ENCODE measurements around the gene SRF.
"Not testable (repeated sequence)": the region's sequence is repeated elsewhere in the genome, so short reads cannot be mapped to it uniquely, and the experiment has no call there.

The SRF gene

GRCh38 chr6:43170931-43171706, at the start of gene SRF:
SRF (plus strand) TSS chr6:43171269; CDS start chr6:43171657, 388 bp downstream.
- DNase-seq: peak; percentile 94

GRCh38 chr6:43122146-43122545, 48.9 kb upstream of the SRF start:
- DNase-seq: no peak

DNA sequence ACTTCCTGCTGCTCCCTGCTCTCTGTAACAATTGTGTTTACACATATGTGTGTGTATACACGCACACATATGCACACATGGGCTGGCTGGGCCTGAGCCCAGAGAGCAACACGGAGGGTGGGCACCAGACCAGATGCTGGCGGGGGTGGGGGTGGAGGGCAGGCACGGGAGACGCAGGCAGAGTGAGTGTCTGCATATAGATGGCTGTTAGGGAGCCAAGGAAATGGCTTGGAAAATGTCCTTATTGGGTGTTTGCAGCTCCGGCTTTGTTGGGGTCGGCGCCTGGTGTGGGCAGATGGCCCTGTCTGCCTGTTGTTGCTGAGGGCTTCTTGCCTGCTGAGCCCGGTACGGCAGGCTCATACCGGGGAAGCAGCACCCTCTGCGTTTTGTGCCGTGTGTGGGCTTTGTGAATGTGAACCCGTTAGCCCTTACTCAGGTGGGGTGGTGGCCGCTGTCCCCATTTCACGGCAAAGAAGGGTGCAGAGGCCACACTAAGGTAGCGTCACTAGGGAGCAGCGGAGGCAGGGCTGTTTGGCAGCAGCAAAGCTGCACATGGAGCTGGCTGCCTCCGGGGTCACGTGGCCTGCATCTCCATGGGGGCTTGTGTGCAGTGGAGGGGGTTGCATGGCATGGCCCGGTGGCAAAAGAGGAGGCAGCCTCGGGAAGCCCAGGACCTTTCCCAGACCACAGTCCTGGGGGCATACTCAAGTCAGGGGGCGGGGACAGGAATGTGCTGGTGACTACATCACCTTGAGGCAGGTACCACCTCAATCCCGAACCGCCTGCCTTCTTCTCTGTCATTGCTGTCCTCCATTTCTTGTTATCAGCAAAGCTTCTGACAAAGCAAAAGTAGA, 47.4 kb upstream of the SRF start:
- DNase-seq: no peak

- no peak for DNase-seq
Measured at GRCh38 chr6:43124481-43124880, 46.6 kb upstream of the SRF start.

GRCh38 chr6:43125119-43125518, 46.0 kb upstream of the SRF start:
- no peak for DNase-seq

- DNase-seq: no peak
Measured at GRCh38 chr6:43125555-43125954, 45.5 kb upstream of the SRF start.

GRCh38 chr6:43127180-43127579, 43.9 kb upstream of the SRF start:
- DNase-seq: no peak

- DNase-seq: no peak
Measured at GRCh38 chr6:43127877-43128276, 43.2 kb upstream of the SRF start.

DNA sequence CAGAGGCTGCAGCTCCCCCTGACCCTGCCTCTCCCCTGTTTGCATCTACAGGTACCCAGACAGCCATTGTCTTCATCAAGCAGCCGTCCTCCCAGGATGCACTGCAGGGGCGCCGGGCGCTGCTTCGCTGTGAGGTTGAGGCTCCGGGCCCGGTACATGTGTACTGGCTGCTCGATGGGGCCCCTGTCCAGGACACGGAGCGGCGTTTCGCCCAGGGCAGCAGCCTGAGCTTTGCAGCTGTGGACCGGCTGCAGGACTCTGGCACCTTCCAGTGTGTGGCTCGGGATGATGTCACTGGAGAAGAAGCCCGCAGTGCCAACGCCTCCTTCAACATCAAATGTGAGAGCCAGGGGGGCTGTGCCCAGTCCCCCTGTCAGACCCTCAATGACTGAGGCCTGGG, 42.1 kb upstream of the SRF start:
- DNase-seq: no peak

DNA sequence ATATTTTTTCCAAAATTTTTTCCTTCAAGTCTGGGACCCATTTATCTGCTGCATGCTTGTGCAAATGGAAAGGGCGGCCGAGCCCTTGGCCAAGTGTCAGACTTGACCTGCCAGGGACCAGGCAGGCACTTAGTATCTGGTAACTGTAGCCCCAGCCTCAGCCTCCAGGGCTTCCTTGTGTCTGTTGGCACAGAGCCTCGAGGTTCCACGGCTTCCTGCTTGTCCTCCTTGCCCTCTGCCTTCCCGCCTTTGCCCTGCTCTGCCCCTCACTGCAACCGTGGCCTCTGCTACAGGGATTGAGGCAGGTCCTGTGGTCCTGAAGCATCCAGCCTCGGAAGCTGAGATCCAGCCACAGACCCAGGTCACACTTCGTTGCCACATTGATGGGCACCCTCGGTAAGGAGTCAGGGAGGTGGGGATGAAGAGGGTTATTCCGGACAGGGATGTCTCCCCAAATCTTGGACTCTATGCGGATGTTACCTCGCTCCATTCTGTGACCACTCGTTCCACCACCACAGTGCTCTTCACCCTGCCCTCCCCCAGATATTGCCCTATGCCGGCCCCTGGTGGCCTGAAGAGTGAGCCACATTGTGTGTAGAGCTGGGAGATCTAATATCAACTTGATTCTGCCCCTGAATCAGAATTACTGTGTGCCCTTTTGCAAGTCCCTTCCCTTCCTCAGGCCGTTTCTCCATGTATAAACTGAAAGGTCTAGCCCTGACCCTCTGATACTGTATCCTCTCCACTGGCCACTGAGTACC, 41.5 kb upstream of the SRF start:
- no peak for DNase-seq

GRCh38 chr6:43130429-43130828, 40.6 kb upstream of the SRF start:
- DNase-seq: no peak

DNA sequence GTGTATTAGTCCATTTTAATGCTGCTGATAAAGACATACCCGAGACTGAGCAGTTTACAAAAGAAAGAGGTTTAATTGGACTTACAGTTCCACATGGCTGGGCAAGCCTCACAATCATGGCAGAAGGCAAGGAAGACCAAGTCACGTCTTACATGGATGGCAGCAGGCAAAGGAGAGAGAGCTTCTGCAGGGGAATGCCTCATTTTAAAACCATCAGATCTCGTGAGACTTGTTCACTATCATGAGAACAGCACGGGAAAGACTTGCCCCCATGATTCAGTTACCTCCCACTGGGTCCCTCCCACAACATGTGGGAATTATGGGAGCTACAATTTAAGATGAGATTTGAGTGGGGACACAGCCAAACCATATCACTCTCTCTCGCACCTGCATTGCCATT, 39.7 kb upstream of the SRF start:
- DNase-seq: not testable (repeated sequence)

- DNase-seq: no peak
Measured at GRCh38 chr6:43138267-43138666, 32.8 kb upstream of the SRF start.

DNA sequence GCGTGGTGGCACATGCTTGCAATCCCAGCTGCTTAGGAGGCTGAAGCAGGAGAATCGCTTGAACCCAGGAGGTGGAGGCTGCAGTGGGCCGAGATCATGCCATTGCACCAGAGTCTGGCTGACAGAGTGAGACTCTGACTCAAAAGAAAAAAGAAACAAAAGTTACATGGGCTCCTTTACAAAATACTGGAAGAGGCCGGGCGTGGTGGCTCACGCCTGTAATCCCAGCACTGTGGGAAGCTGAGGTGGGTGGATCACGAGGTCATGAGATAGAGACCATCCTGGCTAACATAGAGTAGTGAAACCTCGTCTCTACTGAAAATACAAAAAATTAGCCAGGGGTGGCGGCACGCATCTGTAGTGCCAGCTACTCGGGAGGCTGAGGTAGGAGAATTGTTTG, 31.1 kb upstream of the SRF start:
- not testable (repeated sequence) for DNase-seq

GRCh38 chr6:43141644-43142043, 29.4 kb upstream of the SRF start:
- DNase-seq: no peak

GRCh38 chr6:43142101-43142500, 29.0 kb upstream of the SRF start:
- DNase-seq: no peak

DNA sequence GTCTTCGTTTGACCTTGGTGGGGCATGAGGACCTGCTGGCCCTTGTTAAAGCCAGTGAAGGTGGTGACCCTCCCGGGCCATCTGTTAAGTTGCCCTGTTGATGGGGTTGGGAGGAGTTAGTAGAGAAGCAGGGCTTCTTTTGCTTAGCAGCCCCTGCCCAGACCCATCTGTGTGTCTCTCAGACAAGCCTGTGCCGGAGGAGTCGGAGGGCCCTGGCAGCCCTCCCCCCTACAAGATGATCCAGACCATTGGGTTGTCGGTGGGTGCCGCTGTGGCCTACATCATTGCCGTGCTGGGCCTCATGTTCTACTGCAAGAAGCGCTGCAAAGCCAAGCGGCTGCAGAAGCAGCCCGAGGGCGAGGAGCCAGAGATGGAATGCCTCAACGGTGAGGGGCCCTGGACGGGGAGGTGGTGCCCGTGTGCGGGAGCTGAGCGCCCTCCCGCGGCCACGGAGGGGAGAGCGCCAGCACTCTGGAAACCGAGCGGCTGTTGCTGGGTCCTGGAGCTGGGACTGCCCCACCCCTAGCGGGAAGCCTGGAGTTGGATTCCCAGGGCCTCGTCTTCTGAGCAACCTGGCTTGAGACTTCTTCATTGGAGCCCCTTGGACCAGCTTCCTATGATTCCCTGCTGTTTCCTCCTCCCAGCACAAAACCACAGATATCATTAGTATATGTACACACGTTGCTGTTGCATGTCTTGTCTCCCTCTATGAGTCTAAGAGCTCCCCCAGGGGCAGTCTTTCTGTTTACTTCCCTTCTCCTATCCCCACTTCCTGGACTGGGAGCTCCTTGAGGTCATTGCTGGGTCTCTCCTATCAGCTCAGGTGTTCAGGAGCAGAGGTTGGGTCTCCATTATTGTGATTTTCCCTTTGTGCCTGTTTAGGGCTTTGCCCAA, 27.6 kb upstream of the SRF start:
- DNase-seq: no peak

DNA sequence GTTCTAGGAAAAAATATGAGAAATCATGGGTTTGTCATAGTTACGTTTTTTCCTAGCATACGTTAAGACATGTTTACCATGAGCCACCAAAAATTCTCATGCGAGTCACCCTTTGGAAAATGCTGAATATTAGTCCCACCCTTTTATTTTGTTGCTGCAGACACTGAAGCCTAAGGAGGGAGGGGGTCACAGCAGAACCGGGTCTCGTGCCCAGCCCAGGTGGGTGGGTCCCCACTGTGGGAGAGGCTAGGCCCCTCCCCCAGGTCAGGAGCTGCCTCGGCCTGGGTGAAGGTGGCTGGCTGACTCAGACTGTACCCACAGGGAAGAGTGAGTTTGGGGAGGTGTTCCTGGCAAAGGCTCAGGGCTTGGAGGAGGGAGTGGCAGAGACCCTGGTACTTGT, 26.2 kb upstream of the SRF start:
- DNase-seq: no peak

DNA sequence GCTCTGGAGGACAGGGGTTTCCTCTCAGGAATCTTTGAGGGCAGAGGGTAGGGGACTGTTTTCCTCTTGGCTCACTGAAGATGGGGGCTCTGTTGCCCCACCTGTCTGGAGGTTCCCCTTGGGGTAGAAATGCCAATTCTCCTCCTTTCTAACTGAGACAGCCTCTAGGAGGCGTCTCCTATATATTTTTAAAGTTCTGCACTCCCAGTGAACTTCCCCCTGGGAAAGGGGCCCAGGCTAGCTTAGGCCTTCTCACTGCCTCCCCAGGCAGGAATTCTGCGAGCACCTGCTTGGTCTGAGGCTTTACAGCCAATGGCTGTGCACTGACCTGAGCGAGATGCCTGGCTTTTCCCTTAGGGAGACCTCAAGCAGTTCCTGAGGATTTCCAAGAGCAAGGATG, 24.8 kb upstream of the SRF start:
- no peak for DNase-seq

GRCh38 chr6:43146709-43147688, 24.1 kb upstream of the SRF start:
- no peak for DNase-seq

All from NCI-H187 treated with DMSO at 0.1 percent for 48 hours (cell line).